Astrocyte of the spinal cord (primary cell): Measurements from ENCODE around the gene HERC3.
A peak's percentile ranks its signal among the peaks of the same experiment; 100 is the strongest.

ENCODE experiments used
- DNase-seq: peaks from one replicate; pipeline ENCODE4 v3.0.0; 2011; ENCODE audit warnings: low read depth, low spot score
- H3K4me3 ChIP-seq: 2 replicates; pipeline ENCODE4 v1.5.1; 2011; ENCODE audit warnings: low read depth, mild to moderate bottlenecking, low read length, moderate library complexity
- CTCF ChIP-seq: IDR thresholded peaks from 2 replicates; pipeline ENCODE4 v1.5.1; 2012; ENCODE audit warnings: low read depth, mild to moderate bottlenecking, low read length, inconsistent platforms
- in situ Hi-C: cut with HindIII; loops from 2 replicates; pipeline ENCODE4 v1.10.0; 2017; ENCODE audit warnings: low sequenced_read_pairs

Gene HERC3

GRCh38 chr4:88616275-88617150 lies 24.2 kb downstream of the HERC3 start:
- H3K4me3 ChIP-seq, result no peak overlapping the region
- no peak for TF ChIP-seq CTCF
- in situ Hi-C loops, result no loop called here
- DNase-seq, result peak; percentile 82

DNA sequence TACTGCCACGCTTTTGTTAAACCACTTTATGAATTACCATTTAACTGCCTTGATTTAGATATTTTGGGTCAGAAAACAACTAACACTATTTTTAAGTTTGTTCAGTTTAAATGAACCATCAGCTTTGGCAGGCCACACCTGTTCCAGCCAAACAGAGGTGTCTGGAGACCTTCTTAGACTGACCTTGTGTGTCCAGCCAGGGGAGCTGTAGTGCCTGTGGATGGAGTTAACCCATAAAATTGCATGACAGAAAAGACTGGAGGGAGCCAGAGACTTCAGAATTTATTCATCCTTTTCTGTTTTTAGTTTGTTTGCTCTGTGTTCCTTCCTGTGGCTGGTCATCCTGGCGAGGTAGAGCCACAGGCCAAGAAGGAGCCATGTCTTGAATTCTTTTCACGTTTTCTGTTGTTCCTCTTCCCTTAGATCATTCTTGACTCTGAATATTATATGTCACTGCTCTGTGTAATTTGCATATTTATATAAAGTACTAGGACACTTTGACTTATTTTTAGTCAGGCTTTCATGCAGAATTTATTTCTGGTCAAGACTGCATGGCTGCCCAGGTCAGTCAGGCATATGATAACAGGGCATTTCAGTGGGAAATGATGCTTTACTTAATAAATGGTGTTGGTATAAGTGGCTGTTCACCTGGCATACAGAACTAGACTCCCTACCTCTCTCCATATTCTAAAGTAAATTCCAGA lies 26.7 kb downstream of the HERC3 start:
- in situ Hi-C loops, result no loop called here
- no peak for TF ChIP-seq CTCF
- H3K4me3 ChIP-seq, result no peak overlapping the region
- DNase-seq, result no peak

DNA sequence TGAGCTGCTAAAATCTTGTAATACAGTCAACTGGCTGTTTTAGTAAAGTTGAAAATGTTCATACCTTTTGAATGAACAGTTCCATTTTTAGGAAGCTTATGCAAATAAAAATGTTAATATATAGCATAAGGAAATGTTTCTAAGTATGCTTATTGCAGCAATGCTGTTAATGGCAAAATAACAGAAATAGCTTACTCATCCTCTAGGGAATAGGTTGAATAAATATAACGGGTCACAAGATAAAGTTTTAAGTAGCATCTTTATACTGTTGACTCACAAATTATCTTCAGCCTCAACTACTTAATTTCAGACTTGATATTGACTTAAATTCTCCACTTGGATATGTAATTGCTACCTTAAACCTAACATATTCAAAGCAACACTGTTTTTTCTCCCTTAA lies 27.7 kb downstream of the HERC3 start:
- TF ChIP-seq CTCF, result no peak
- no peak for DNase-seq
- H3K4me3 ChIP-seq, result no peak overlapping the region
- in situ Hi-C loops, result no loop called here

DNA sequence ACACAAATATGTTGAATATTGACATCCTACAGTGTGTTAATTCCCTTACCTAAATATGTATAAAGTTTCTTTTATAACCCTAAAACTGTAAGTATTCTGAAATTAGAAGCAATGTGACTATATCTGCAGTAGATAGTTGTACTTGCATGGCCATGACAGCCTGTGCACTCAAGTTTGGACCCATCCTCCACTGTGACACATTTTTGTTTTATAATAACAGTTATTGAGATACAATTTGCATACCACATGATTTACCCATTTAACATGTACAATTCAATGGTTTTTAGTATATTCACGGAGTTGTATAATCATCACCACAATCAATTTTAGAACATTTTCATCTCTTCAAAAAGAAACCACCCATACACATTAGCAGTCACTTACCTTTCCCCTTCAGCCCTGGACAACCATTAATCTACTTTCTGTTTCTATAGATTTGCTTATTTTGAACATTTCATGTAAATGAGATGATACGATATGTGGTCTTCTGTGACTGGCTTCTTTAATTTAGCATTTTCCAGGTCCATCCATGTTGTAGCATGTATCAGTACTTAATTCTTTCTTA lies 29.6 kb downstream of the HERC3 start:
- no peak for TF ChIP-seq CTCF
- DNase-seq, result no peak
- in situ Hi-C loops, result no loop called here
- no peak overlapping the region for H3K4me3 ChIP-seq

GRCh38 chr4:88623097-88623496 lies 30.8 kb downstream of the HERC3 start:
- DNase-seq, result peak; percentile 74
- no peak overlapping the region for H3K4me3 ChIP-seq
- TF ChIP-seq CTCF, result no peak
- in situ Hi-C loops, result no loop called here

- TF ChIP-seq CTCF, result no peak
- no peak overlapping the region for H3K4me3 ChIP-seq
- in situ Hi-C loops, result no loop called here
- peak; percentile 69 for DNase-seq
Measured at GRCh38 chr4:88628746-88629145, 36.5 kb downstream of the HERC3 start.
